Prostate gland (tissue), 2 donors: Measurements from ENCODE around the gene ING1. TPM values are rescaled to one million over a fixed set of nuclear protein-coding genes. Genes with fewer than 3 reads are reported as not detected.

Experiments
- DNase-seq: peaks from one replicate; pipeline ENCODE4 v3.0.0-alpha.2; 2019; ENCODE audit warnings: low spot score
- H3K27ac ChIP-seq, 2 donors: fragments of 200-600 bp; sonication (generic); 2 replicates each; pipeline ENCODE4 v1.5.1; 2017 to 2019
- H3K27me3 ChIP-seq: fragments of 200-600 bp; sonication (generic); replicated peaks from 2 replicates; pipeline ENCODE4 v1.5.1; 2019; ENCODE audit not compliant: insufficient read depth
- H3K36me3 ChIP-seq, 2 donors: fragments of 200-600 bp; sonication (generic); 1 replicate in 1 of 2; 2 replicates in 1 of 2; pipeline versions ENCODE4 v1.5.1 to v1.8.1; 2017 to 2019
- H3K4me1 ChIP-seq: fragments of 200-600 bp; sonication (generic); replicated peaks from 2 replicates; pipeline ENCODE4 v1.5.1; 2019
- H3K4me3 ChIP-seq, 2 donors: fragments of 200-600 bp; sonication (generic); 2 replicates each; pipeline ENCODE4 v1.5.1; 2017 to 2019
- H3K9me3 ChIP-seq: fragments of 200-600 bp; sonication (generic); 2 replicates; pipeline ENCODE4 v1.5.1; 2017
- POLR2A ChIP-seq: fragments of 450-650 bp; IDR thresholded peaks from one replicate; pipeline ENCODE4 v1.6.1; 2016; ENCODE audit warnings: antibody characterized with exemption, mild to moderate bottlenecking
- POLR2AphosphoS5 ChIP-seq: sonication (generic); formaldehyde crosslinking; IDR thresholded peaks from one replicate; pipeline ENCODE4 v1.6.1; 2017; ENCODE audit warnings: antibody characterized with exemption
- WGBS: methylation state at CpG from one replicate; pipeline ENCODE4 v1.1.5; 2018; 5-methylcytosine and 5-hydroxymethylcytosine counted together
- intact Hi-C: fragments of 100-400 bp; cut with DNase I; formaldehyde crosslinking; loops from one replicate; pipeline ENCODE4 v1.14.2; 2022
- total RNA-seq, 2 donors: library from RNA; depleted of rRNA; stranded (reverse); fragments of >200 nt; gene quantifications; one replicate each; pipeline ENCODE4 v1.1.0, GENCODE V29; 2016
- TF ChIP-seq, protein P1 (sequence below), 4 experiments: fragments of 200-600 bp in 2 of 4; fragments of 450-650 bp in 2 of 4; sonication (generic) in 2 of 4; IDR thresholded peaks; 1 replicate in 3 of 4; 2 replicates in 1 of 4; pipeline ENCODE4 v1.5.1; 2016 to 2019; ENCODE audit warnings: antibody characterized with exemption in 4 of 4, mild to moderate bottlenecking in 2 of 4, moderate library complexity in 2 of 4

Gene ING1
- total RNA-seq, 2 donors from 2014 or later = 19.1 to 38.3 TPM

DNA sequence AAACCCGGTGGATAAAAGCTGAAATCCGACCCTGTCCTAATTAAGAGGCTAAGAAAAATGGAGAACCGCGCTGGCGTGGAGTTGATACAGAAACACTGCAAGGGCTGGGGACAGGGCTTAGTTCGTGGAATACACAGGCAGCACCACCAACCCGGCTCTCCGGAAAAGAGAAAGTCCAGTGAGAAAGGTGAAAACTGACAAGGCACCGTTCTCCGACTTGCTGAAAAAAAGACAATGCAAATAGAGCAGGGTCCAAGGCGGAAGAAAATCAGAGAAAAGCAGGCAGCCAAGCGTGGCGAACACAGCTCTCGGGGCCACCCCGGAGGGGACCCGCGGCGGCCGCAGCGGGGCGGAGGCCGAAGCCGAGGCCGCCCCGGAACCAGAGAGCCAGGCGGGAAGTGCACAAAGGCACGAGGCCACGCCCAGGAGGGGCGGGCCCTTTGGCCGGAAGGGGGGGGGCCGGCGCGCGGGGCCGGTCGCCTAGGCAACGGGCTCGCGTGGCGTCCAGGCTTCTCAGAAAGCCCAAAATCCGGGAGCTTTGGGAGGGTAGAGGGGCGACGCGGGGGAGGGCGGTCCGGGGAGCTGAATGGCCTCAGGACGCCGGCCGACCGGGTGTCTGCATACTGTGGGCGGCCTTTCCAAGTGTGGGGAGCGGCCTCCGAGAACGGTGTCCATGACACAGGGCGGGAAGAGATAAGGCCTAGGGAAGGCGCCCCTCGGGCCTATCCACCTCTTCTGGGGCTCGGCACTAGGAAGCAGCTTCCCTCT, 1.2 kb upstream of the ING1 start:
- Histone ChIP-seq H3K9me3 (no peaks in the 10 kb centered on the region), H3K4me1 (peaks cover 5% of the 10 kb centered on the region), H3K27me3 (no peaks in the 10 kb centered on the region), H3K36me3 (no peaks in the 10 kb centered on the region), H3K27ac (peak overlapping the region; percentile 100), H3K4me3 (peak overlapping the region; percentile 87 to 88)
- peak; percentile 73 for TF ChIP-seq POLR2AphosphoS5
- peak; percentile 91 for TF ChIP-seq POLR2A
- TF ChIP-seq, protein P1, sequence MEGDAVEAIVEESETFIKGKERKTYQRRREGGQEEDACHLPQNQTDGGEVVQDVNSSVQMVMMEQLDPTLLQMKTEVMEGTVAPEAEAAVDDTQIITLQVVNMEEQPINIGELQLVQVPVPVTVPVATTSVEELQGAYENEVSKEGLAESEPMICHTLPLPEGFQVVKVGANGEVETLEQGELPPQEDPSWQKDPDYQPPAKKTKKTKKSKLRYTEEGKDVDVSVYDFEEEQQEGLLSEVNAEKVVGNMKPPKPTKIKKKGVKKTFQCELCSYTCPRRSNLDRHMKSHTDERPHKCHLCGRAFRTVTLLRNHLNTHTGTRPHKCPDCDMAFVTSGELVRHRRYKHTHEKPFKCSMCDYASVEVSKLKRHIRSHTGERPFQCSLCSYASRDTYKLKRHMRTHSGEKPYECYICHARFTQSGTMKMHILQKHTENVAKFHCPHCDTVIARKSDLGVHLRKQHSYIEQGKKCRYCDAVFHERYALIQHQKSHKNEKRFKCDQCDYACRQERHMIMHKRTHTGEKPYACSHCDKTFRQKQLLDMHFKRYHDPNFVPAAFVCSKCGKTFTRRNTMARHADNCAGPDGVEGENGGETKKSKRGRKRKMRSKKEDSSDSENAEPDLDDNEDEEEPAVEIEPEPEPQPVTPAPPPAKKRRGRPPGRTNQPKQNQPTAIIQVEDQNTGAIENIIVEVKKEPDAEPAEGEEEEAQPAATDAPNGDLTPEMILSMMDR (IDR thresholded peaks at IDR 0.05) = peak in 1 of 4 experiments; percentile 9
- peak; percentile 83 for DNase-seq
- intact Hi-C loops = loop anchor here (5.0 to 10.0 kb wide), 2 partner anchors 67 to 95 kb away; partner anchors contain the start of gene NAXD
- under 1% methylated on average over 55 of the region's 58 CpGs for WGBS

DNA sequence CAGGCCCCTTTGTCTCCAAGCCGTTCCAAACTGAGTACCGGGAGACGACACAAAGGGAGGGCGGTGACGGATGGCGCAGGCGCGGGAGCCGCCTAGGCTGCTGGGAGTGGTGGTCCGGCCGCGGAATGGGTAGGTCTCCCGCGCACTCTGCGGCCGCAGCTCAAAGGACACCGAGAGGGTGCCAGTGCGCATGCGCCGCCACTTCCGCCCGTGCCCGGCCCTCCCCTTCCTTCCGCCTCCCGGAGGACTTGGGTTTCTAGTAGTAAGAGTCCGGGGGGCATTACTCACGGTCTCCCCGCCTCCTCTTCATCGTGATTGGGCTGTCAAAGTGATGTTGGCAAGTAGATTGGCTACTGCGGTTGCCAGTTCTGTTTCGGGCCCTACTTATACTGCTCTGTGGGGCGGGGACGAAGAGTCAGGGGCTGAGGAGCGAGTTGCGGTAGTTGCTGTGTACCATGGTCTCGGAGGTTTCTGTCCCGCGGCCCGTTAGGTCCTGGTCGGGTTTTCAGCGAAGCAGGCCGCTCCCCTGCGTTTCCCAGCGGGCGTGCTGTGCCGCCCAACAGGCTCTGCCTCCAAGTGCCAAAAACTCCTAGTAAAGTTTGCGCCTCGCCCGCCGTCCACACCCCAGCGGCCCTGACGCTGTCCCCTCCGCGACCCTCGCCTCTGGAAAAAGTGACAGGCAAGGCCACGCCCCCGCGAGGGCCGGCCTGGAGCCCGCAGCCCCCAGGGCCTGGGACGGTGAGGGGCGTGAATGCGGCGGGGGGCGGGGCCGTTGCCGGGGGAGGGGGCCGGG, 455 bp upstream of the ING1 start:
- intact Hi-C loops = loop anchor here (5.0 to 10.0 kb wide), 2 partner anchors 68 to 96 kb away; partner anchors contain the start of gene NAXD
- WGBS = under 1% methylated on average over 49 of the region's 68 CpGs
- H3K9me3 ChIP-seq = no peaks in the 10 kb centered on the region
- H3K4me1 ChIP-seq = peaks cover 5% of the 10 kb centered on the region
- H3K27me3 ChIP-seq = no peaks in the 10 kb centered on the region
- peak; percentile 82 for TF ChIP-seq POLR2A
- TF ChIP-seq, protein P1 (IDR thresholded peaks at IDR 0.05) = peak in 1 of 4 experiments; percentile 2
- TF ChIP-seq POLR2AphosphoS5 = peak; percentile 97
- H3K4me3 ChIP-seq = peak overlapping the region; percentile 87 to 88
- H3K36me3 ChIP-seq = no peaks in the 10 kb centered on the region
- H3K27ac ChIP-seq = peak overlapping the region; percentile 100
- peak; percentile 99 for DNase-seq

DNA sequence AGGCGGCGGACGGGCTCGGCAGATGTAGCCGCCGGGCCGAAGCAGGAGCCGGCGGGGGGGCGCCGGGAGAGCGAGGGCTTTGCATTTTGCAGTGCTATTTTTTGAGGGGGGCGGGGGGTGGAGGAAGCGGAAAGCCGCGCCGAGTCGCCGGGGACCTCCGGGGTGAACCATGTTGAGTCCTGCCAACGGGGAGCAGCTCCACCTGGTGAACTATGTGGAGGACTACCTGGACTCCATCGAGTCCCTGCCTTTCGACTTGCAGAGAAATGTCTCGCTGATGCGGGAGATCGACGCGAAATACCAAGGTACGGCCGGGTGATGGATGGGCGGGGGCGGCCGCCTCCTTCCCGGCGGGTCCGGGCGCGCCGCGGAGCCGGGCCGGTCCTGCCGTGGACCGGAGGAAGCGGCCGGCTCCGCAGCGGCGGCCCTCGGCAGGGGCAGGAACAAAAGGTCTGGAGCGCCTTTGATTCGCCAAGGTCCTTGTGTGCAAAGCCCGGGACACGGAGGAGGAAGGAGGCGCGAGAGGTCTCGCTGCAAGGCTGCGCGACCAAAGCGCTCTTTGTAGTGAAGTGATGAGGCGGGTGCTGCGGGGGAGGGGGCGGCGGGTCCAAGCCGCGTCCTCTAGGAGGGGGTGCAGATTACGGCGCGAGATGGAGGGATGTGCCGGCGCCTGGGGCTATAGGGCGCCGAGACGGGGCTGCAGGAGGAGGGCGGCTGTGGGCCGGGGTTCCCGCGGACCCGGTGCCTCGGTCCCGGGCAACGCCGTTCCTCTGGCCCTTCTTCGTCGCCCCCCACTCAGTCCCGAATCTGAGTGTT, 689 bp downstream of the ING1 start:
- Histone ChIP-seq H3K36me3 (no peaks in the 10 kb centered on the region), H3K4me3 (peak overlapping the region; percentile 87 to 88), H3K4me1 (peaks cover 5% of the 10 kb centered on the region), H3K27ac (peak overlapping the region; percentile 100), H3K27me3 (no peaks in the 10 kb centered on the region), H3K9me3 (no peaks in the 10 kb centered on the region)
- intact Hi-C loops = loop anchor here (2.0 to 10.0 kb wide), 4 partner anchors 69 to 201 kb away; partner anchors contain the start of genes ANKRD10 and NAXD
- TF ChIP-seq POLR2A (no peak), POLR2AphosphoS5 (no peak)
- TF ChIP-seq, protein P1 (IDR thresholded peaks at IDR 0.05) = no peak
- WGBS = under 1% methylated on average over 77 of the region's 86 CpGs
- peak; percentile 36 for DNase-seq

DNA sequence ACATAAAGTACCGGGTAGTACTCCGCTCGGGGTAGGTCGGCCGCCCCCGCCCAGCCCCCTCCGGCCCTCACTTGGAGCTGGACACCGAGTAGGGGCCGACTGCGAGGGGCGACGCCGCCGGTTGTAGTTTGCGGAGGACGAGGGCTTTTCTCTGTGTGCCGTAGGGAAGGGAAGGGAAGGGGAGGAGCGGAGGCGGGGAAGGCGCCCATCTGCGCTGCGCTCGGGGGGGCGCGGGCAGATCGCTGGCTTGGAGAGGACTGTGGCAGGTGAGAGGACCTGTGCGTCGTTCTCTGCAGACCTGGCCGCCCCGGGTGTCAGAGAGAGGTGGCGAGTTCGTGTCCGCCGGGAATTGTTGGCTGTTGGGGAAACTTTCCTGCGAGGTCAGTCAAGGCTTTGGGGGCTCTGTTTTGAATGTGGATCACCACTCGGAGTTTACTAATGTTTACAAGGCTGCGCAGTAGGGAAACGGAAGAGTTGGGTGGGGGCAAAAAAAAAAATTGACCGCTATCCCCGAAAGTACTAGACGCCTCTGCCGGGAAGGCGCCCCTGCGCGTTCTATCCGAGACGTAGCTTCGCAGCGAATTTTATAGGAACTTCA, 1.4 kb downstream of the ING1 start:
- under 1% methylated on average over 49 of the region's 49 CpGs for WGBS
- Histone ChIP-seq H3K4me3 (peak overlapping the region; percentile 87 to 88), H3K27me3 (no peaks in the 10 kb centered on the region), H3K36me3 (no peaks in the 10 kb centered on the region), H3K4me1 (peaks cover 5% of the 10 kb centered on the region), H3K9me3 (no peaks in the 10 kb centered on the region), H3K27ac (peak overlapping the region; percentile 100)
- TF ChIP-seq, protein P1 (IDR thresholded peaks at IDR 0.05) = peak in 1 of 4 experiments; percentile 27
- peak; percentile 99 for TF ChIP-seq POLR2AphosphoS5
- TF ChIP-seq POLR2A = peak; percentile 100
- peak; percentile 51 for DNase-seq
- intact Hi-C loops = loop anchor here (2.0 to 10.0 kb wide), 5 partner anchors 70 to 200 kb away; partner anchors contain the start of genes ANKRD10 and NAXD
